ENCODE measurements around the gene SMIM35.

The SMIM35 gene

GRCh38 chr11:118109231-118109630 lies 22.5 kb upstream of the SMIM35 start:
- DNase-seq (ENCODE audit: low read depth), result peak; percentile 4

GRCh38 chr11:118108513-118108912 lies 21.8 kb upstream of the SMIM35 start:
- DNase-seq (ENCODE audit: low read depth), result no peak

GRCh38 chr11:118106789-118107335 lies 20.1 kb upstream of the SMIM35 start:
- DNase-seq (ENCODE audit: low read depth), result peak; percentile 19

GRCh38 chr11:118105657-118106305 lies 19.0 kb upstream of the SMIM35 start:
- no peak for DNase-seq (ENCODE audit: low read depth)

GRCh38 chr11:118104491-118104890 lies 17.7 kb upstream of the SMIM35 start:
- no peak for DNase-seq (ENCODE audit: low read depth)

GRCh38 chr11:118102721-118103261 lies 16.0 kb upstream of the SMIM35 start:
- no peak for DNase-seq (ENCODE audit: low read depth)

GRCh38 chr11:118100691-118101232 lies 14.0 kb upstream of the SMIM35 start:
- no peak for DNase-seq (ENCODE audit: low read depth)

GRCh38 chr11:118099838-118100556 lies 13.2 kb upstream of the SMIM35 start:
- DNase-seq (ENCODE audit: low read depth), result no peak

- DNase-seq (ENCODE audit: low read depth), result no peak
These were observed 12.5 kb upstream of the SMIM35 start for GRCh38 chr11:118098996-118099837.

GRCh38 chr11:118095967-118096367 lies 9.2 kb upstream of the SMIM35 start:
- no peak for DNase-seq (ENCODE audit: low read depth)

- DNase-seq (ENCODE audit: low read depth), result no peak
These were observed 8.7 kb upstream of the SMIM35 start for GRCh38 chr11:118095493-118095892.

GRCh38 chr11:118092907-118093571 lies 6.3 kb upstream of the SMIM35 start:
- DNase-seq (ENCODE audit: low read depth), result no peak

- no peak for DNase-seq (ENCODE audit: low read depth)
These were observed 4.9 kb upstream of the SMIM35 start for GRCh38 chr11:118091690-118092089.

- no peak for DNase-seq (ENCODE audit: low read depth)
These were observed 3.9 kb upstream of the SMIM35 start for GRCh38 chr11:118090545-118091162.

- DNase-seq (ENCODE audit: low read depth), result no peak
These were observed 1.8 kb upstream of the SMIM35 start for GRCh38 chr11:118088531-118088930.

GRCh38 chr11:118087931-118088330 lies 1.2 kb upstream of the SMIM35 start:
- DNase-seq (ENCODE audit: low read depth), result no peak

GRCh38 chr11:118084656-118085055 lies 2.1 kb downstream of the SMIM35 start:
- no peak for DNase-seq (ENCODE audit: low read depth)

GRCh38 chr11:118084247-118084646 lies 2.5 kb downstream of the SMIM35 start:
- no peak for DNase-seq (ENCODE audit: low read depth)

GRCh38 chr11:118082880-118083552 lies 3.7 kb downstream of the SMIM35 start:
- DNase-seq (ENCODE audit: low read depth), result no peak

- peak; percentile 6 for DNase-seq (ENCODE audit: low read depth)
These were observed 5.4 kb downstream of the SMIM35 start for GRCh38 chr11:118081241-118081958.
